ENCODE results near the gene TMEM192. TPM values are rescaled to one million over a fixed set of nuclear protein-coding genes. Genes with fewer than 3 reads are reported as not detected.
"Not testable (repeated sequence)": the region's sequence is repeated elsewhere in the genome, so short reads cannot be mapped to it uniquely, and the experiment has no call there.

TMEM192 gene
- total RNA-seq, 2 donors from 2014 or later = 12.5 to 16.0 TPM

- H3K9me3 ChIP-seq = no peaks in the 10 kb centered on the region
- DNase-seq = peak; percentile 73
Measured at GRCh38 chr4:165131247-165131832, 18.7 kb upstream of the TMEM192 start.

GRCh38 chr4:165129924-165130323, 17.3 kb upstream of the TMEM192 start:
- TF ChIP-seq, protein P1, sequence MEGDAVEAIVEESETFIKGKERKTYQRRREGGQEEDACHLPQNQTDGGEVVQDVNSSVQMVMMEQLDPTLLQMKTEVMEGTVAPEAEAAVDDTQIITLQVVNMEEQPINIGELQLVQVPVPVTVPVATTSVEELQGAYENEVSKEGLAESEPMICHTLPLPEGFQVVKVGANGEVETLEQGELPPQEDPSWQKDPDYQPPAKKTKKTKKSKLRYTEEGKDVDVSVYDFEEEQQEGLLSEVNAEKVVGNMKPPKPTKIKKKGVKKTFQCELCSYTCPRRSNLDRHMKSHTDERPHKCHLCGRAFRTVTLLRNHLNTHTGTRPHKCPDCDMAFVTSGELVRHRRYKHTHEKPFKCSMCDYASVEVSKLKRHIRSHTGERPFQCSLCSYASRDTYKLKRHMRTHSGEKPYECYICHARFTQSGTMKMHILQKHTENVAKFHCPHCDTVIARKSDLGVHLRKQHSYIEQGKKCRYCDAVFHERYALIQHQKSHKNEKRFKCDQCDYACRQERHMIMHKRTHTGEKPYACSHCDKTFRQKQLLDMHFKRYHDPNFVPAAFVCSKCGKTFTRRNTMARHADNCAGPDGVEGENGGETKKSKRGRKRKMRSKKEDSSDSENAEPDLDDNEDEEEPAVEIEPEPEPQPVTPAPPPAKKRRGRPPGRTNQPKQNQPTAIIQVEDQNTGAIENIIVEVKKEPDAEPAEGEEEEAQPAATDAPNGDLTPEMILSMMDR (IDR thresholded peaks at IDR 0.05) = no peak
- DNase-seq = no peak

More at GRCh38 chr4:165131247-165131832, 18.7 kb upstream of the TMEM192 start:
- H3K9ac ChIP-seq (ENCODE audit: low read depth in 2 of 2, low read length in 2 of 2) = no peak overlapping the region
- no peaks in the 10 kb centered on the region for H3K4me1 ChIP-seq
- TF ChIP-seq, protein P1 (IDR thresholded peaks at IDR 0.05) = peak; percentile 94
- no peaks in the 10 kb centered on the region for H3K27me3 ChIP-seq
- no peak overlapping the region for H3K4me3 ChIP-seq
- no peak overlapping the region for H3K27ac ChIP-seq
- intact Hi-C loops (cut with DNase I) = loop anchor here (2.0 to 5.0 kb wide), 2 partner anchors 216 to 333 kb away; no protein-coding TSS in a partner anchor
- H3K36me3 ChIP-seq = no peaks in the 10 kb centered on the region

DNA sequence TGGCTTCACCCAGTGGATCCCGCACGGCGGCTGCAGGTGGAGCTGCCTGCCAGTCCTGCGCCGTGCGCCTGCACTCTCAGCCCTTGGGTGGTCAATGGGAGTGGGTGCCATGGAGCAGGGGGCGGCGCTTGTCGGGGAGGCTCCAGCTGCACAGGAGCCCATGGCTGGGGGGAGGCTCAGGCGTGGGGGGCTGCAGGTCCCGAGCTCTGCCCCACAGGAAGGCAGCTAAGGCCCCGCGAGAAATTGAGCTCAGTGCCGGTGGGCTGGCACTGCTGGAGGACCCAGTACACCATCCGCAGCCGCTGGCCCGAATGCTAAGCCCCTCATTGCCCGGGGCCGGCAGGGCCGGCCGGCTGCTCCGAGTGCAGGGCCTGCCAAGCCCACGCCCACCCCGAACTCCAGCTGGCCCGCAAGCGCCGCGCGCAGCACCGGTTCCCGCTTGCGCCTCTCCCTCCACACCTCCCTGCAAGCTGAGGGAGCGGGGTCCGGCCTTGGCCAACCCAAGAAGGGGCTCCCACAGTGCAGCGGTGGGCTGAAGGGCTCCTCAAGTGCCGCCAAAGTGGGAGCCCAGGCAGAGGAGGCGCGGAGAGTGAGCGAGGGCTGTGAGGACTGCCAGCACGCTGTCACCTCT, 13.3 kb upstream of the TMEM192 start:
- DNase-seq; H3K4me1 ChIP-seq; H3K9ac ChIP-seq (ENCODE audit: low read depth in 2 of 2, low read length in 2 of 2); intact Hi-C loops (cut with DNase I); H3K27ac ChIP-seq; H3K27me3 ChIP-seq; H3K9me3 ChIP-seq; H3K36me3 ChIP-seq; H3K4me3 ChIP-seq: not testable (repeated sequence)

More at GRCh38 chr4:165129924-165130323, 17.3 kb upstream of the TMEM192 start:
- Histone ChIP-seq H3K27ac (no peak overlapping the region), H3K36me3 (no peaks in the 10 kb centered on the region), H3K4me1 (no peaks in the 10 kb centered on the region), H3K9ac (ENCODE audit: low read depth in 2 of 2, low read length in 2 of 2) (no peak overlapping the region), H3K27me3 (no peaks in the 10 kb centered on the region), H3K4me3 (no peak overlapping the region), H3K9me3 (no peaks in the 10 kb centered on the region)
- intact Hi-C loops (cut with DNase I) = loop anchor here (2.0 to 5.0 kb wide), 2 partner anchors 217 to 335 kb away; no protein-coding TSS in a partner anchor

- H3K4me1 ChIP-seq = no peaks in the 10 kb centered on the region
- intact Hi-C loops (cut with DNase I) = no loop called here
- H3K36me3 ChIP-seq = no peaks in the 10 kb centered on the region
- TF ChIP-seq, protein P1 (IDR thresholded peaks at IDR 0.05) = no peak
- no peaks in the 10 kb centered on the region for H3K27me3 ChIP-seq
- no peak for DNase-seq
- no peak overlapping the region for H3K9ac ChIP-seq (ENCODE audit: low read depth in 2 of 2, low read length in 2 of 2)
- no peaks in the 10 kb centered on the region for H3K9me3 ChIP-seq
- H3K27ac ChIP-seq = no peak overlapping the region
- H3K4me3 ChIP-seq = no peak overlapping the region
Measured at GRCh38 chr4:165124488-165124887, 11.8 kb upstream of the TMEM192 start.

- TF ChIP-seq, protein P1 (IDR thresholded peaks at IDR 0.05) = no peak
- no peaks in the 10 kb centered on the region for H3K27me3 ChIP-seq
- no peak for DNase-seq
Measured at GRCh38 chr4:165118256-165118909, 5.7 kb upstream of the TMEM192 start.

More at GRCh38 chr4:165118256-165118909, 5.7 kb upstream of the TMEM192 start:
- Histone ChIP-seq H3K36me3 (no peaks in the 10 kb centered on the region), H3K4me3 (no peak overlapping the region), H3K27ac (no peak overlapping the region), H3K9ac (ENCODE audit: low read depth in 2 of 2, low read length in 2 of 2) (no peak overlapping the region), H3K9me3 (no peaks in the 10 kb centered on the region), H3K4me1 (peaks cover 2% of the 10 kb centered on the region)
- intact Hi-C loops (cut with DNase I) = no loop called here

Data from colonic mucosa (tissue), 4 donors.